Forelimb muscle (tissue), 1 donor: ENCODE data around the gene PDCD5. TPM values are rescaled to one million over a fixed set of nuclear protein-coding genes. Genes with fewer than 3 reads are reported as not detected.

Experiments
- DNase-seq: peaks from one replicate; pipeline ENCODE4 v3.0.0-alpha.2; 2013; ENCODE audit warnings: low read depth
- polyA plus RNA-seq: library from polyadenylated mRNA; unstranded; fragments of 120-200 nt; gene quantifications from one replicate; pipeline ENCODE4 v1.2.1, GENCODE V29; 2013; ENCODE audit not compliant: insufficient read length

PDCD5 gene
- polyA plus RNA-seq, 1 donor: 138 TPM

GRCh38 chr19:32631381-32631780 is 50.4 kb downstream of the PDCD5 start:
- no peak for DNase-seq

Other genes starting within 250 kb of the PDCD5 start
- 16.3 TPM for gene ZNF507, start 235.6 kb upstream of the PDCD5 start, polyA plus RNA-seq
- gene DPY19L3, start 175.4 kb upstream of the PDCD5 start, polyA plus RNA-seq: 23.3 TPM
- 11.2 TPM for gene ANKRD27, start 94.0 kb downstream of the PDCD5 start, polyA plus RNA-seq
- 0.20 TPM for gene RGS9BP, start 94.7 kb downstream of the PDCD5 start, polyA plus RNA-seq
- 8.2 TPM for gene NUDT19, start 110.6 kb downstream of the PDCD5 start, polyA plus RNA-seq
- gene TDRD12, start 138.6 kb downstream of the PDCD5 start, polyA plus RNA-seq: 0.63 TPM